HG02763 (cell line): ENCODE data around the gene EYS.
"Not testable (repeated sequence)": the region's sequence is repeated elsewhere in the genome, so short reads cannot be mapped to it uniquely, and the experiment has no call there.

ENCODE experiments used
- ATAC-seq: cut with Tn5 transposase; IDR thresholded peaks from one replicate; pipeline ENCODE4 v1.9.1; 2021; ENCODE audit warnings: mild to moderate bottlenecking, moderate library complexity; ENCODE audit not compliant: unreplicated experiment

EYS gene

GRCh38 chr6:63813566-63814120 is 1893.4 kb downstream of the EYS start:
- no peak for ATAC-seq

GRCh38 chr6:63808576-63808975 is 1898.5 kb downstream of the EYS start:
- ATAC-seq: no peak

- no peak for ATAC-seq
Observed at GRCh38 chr6:63807056-63807455, 1900.0 kb downstream of the EYS start.

- no peak for ATAC-seq
Observed at GRCh38 chr6:63806573-63806913, 1900.5 kb downstream of the EYS start.

DNA sequence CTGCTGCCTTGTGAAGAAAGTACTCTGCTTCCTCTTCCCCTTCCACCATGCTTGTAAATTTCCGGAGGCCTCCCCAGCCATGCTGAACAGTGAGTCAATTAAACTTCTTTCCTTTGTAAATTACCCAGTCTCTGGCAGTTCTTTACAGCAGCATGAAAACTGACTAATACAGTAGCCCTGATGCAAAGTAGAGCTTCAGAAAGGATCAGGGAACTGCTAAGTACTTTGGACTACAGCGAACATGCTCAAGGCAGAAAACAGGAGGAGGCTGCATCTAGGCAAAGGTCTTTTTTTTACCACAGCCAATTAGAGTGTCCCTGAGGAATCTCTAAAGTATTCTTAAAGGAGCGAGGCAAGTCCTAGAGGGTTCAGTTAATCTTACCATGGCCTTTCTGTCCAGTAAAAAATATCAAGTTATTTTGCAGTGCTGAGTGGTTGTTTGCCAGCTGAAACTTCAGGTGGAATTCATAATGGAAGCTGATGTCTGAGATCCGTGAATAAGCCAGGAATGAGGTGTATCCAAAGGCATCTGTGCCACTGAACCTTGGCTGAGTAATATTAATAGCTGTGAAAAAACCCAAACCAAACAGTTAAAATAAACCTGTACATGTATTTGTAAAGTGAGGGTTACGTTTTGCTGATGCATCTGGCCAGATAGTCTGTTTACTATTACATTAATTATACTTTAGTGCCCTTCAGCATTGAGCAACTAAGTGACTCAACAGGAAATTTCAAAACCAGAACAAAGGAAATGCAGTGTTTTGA is 1901.0 kb downstream of the EYS start:
- ATAC-seq: no peak

DNA sequence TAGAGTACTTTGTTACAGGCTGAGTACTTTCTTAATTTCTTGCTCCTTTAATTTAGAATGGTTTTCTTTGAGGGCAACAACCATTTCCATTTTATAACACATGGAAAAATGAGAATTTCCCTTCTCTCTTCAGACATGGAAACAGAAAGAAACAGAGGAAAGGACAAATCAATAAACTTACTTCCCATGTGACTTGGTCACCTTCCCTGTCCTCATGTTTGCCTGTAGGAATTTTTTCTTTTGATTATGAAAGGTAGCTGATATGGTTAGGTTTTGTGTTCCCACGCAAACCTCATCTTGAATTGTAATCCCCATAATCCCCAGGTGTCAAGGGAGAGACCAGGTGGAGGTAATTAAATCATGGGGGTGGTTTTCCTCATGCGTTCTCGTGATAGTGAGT is 1901.7 kb downstream of the EYS start:
- ATAC-seq: no peak

DNA sequence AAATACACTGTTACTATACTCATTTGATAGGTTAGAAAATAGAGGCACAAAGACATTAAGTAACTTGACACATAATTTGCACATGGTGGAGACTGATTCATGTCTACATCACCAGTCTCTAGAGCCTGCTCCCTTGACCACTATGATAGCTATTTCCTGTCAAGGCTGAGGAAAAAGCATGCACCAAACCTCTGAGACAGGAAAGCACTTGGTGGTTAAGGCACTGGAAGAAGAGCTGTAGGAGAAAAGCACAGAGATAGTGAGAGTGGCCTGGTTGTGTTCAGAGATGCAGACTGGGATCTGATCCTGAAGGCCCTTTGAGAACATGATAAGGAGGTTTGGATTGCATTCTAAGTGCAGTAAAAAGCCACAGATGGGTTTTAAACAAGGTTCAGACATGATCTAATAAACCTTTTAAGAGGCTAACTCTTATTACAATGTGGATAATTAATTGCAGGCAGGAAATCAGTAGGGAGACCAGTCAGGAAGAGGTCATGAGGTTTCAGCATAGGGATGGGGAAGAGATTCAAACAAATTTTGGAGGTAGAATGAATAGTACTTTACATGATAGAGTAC is 1902.6 kb downstream of the EYS start:
- no peak for ATAC-seq

- ATAC-seq: no peak
Observed at GRCh38 chr6:63803371-63803770, 1903.7 kb downstream of the EYS start.

DNA sequence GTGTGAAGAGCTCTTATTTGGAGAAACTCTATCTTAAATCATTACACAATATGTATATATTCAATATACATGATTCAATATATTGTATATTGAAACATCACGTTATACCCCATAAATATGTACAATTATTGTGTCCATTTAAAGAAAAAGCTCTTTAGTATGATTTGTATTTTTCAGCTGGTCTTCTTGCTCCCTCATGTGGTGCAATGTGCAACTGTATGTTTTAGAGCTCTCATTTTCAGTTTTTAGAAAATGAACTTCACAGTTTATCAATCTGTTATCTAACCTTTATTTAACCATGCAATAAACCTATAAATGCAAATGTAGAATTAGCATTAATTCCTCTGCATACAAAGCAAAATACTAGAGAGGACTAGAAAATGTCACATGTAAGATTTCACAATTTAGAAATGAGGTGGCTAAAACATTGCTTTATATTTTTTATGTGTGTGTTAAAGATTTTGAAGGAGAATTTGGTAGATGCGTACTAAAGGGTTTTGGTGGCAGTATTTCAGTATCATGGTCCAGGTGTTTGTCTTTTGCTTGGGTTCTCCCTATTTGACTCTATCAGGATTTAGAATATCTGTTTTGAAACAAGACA is 1904.3 kb downstream of the EYS start:
- ATAC-seq: no peak

DNA sequence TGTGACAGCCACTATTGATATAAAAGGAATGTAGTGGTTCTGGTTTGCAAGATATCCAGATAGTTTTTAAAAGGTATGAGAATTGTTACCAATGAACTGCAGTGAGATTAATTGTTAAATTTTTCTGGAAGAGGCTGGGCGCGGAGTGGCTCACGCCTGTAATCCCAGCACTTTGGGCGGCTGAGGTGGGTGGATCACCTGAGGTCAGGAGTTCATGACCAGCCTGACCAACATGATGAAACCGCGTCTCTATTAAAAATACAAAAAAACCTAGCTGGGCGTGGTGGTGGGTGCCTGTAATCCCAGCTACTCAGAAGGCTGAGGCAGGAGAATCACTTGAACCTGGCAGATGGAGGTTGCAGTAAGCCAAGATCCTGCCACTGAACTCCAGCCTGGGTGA is 1906.6 kb downstream of the EYS start:
- ATAC-seq: not testable (repeated sequence)

- no peak for ATAC-seq
Observed at GRCh38 chr6:63799813-63800212, 1907.2 kb downstream of the EYS start.

DNA sequence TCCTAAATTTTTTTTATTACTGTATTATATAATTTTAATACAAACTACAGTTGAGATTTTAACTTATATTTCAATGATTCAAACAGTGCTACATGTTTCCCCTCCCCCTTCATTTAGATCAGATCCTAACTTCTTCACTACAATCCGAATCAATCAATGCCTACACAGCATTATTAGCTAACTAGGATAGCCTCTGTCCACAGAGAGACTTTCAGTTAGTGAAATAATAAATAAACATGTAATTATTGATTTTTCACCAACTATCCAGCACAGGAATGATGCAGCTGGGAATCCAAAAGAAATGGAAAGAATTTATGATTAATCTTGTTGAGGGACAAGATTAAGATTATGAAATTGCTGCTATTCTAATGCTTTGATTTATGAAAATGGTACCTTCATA is 1907.7 kb downstream of the EYS start:
- ATAC-seq: no peak

GRCh38 chr6:63798378-63798777 is 1908.6 kb downstream of the EYS start:
- no peak for ATAC-seq

DNA sequence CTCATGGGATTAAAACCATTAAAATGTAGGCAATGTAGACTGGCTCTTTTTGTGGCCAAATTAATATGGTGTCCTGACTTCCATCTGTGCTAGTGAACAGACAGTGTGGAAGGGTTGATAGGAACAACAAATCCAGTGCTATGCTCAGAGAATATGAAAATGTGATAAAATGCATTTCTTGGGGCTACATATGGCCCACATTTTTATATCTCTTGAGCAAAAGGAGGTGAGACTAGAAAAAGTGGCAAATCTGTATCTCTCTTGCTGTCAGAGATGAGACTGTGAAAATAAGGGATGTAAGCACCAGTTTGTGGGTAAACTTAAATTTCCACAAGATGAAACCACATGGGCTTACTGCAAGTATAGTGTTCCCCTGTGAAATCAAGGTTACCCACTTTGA is 1909.3 kb downstream of the EYS start:
- ATAC-seq: no peak

- no peak for ATAC-seq
Observed at GRCh38 chr6:63795826-63796225, 1911.2 kb downstream of the EYS start.

DNA sequence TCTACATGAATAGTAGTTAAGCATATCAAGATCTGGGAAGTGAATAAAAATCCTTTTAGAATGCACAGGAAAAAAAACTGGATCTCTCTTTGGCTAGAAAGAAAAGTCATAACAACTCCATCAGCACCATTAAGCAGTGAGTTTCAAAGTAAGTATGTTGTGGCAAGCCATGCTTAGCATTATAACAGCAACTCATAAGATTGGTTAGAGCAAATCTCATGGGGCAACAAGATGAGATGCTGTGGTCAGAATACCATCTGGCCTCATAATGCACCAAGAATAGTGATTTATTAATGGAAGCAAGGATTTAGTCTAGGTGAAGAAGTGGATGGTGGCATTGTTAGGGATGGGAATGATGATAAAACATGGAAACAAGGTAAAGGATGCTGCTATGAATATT is 1912.0 kb downstream of the EYS start:
- no peak for ATAC-seq

GRCh38 chr6:63793465-63794137 is 1913.4 kb downstream of the EYS start:
- ATAC-seq: no peak

GRCh38 chr6:63792736-63793464 is 1914.1 kb downstream of the EYS start:
- ATAC-seq: no peak

GRCh38 chr6:63790334-63790733 is 1916.7 kb downstream of the EYS start:
- peak; percentile 45 for ATAC-seq

GRCh38 chr6:63789699-63790098 is 1917.3 kb downstream of the EYS start:
- ATAC-seq: no peak

DNA sequence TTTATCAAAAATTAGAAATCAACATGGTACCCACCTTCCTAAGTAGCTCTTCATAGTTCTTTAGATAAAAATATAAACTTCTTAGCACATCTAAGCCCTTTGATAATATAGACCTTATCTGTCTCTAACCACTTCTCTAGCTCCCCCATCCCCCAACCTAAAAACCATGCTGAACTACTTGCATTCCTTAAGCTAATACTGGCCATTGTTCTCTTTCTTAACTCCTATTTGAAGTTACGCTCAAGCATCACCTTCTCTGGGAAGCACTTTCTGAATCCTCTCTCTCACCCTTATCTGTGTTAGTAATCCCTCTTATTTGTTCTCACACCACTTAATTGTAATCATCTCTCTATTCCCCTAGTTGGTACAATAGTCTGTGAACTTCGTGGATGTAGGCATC is 1918.5 kb downstream of the EYS start:
- ATAC-seq: no peak
